ENCODE results near the gene FERMT3. TPM values are rescaled to one million over a fixed set of nuclear protein-coding genes. Genes with fewer than 3 reads are reported as not detected.
A peak's percentile ranks its signal among the peaks of the same experiment; 100 is the strongest.

FERMT3 gene
- total RNA-seq, 1 donor from 2014 or later: 5.9 TPM

- peaks cover 23% of the 10 kb centered on the region for H3K4me1 Mint-ChIP-seq (ENCODE audit: low read depth)
- no peak for DNase-seq (ENCODE audit: low spot score, unreplicated experiment)
- H3K27ac Mint-ChIP-seq: peak overlapping the region; percentile 56
- peaks cover 8% of the 10 kb centered on the region for H3K36me3 Mint-ChIP-seq (ENCODE audit: insufficient read depth)
- H3K27me3 Mint-ChIP-seq: no peaks in the 10 kb centered on the region
- peak overlapping the region; percentile 54 for H3K4me3 Mint-ChIP-seq (ENCODE audit: low read depth)
- no peak for TF ChIP-seq CTCF (IDR thresholded peaks at IDR 0.05; ENCODE audit: unreplicated experiment)
- no peaks in the 10 kb centered on the region for H3K9me3 Mint-ChIP-seq (ENCODE audit: low read depth)
Measured at GRCh38 chr11:64238999-64239398, 32.5 kb downstream of the FERMT3 start.

GRCh38 chr11:64239662-64240434 is 33.3 kb downstream of the FERMT3 start:
- peaks cover 8% of the 10 kb centered on the region for H3K36me3 Mint-ChIP-seq (ENCODE audit: insufficient read depth)
- no peak for DNase-seq (ENCODE audit: low spot score, unreplicated experiment)
- H3K4me3 Mint-ChIP-seq (ENCODE audit: low read depth): peak overlapping the region; percentile 85
- H3K27me3 Mint-ChIP-seq: no peaks in the 10 kb centered on the region
- no peak for TF ChIP-seq CTCF (IDR thresholded peaks at IDR 0.05; ENCODE audit: unreplicated experiment)
- H3K4me1 Mint-ChIP-seq (ENCODE audit: low read depth): peaks cover 23% of the 10 kb centered on the region
- peak overlapping the region; percentile 98 for H3K27ac Mint-ChIP-seq
- H3K9me3 Mint-ChIP-seq (ENCODE audit: low read depth): no peaks in the 10 kb centered on the region

GRCh38 chr11:64240435-64241240 is 34.1 kb downstream of the FERMT3 start, which contains the start of gene FKBP2:
TSS of gene FKBP2 (plus strand) at chr11:64241095. CDS start at chr11:64242388, 1,293 bp downstream.
- Mint-ChIP-seq H3K36me3 (ENCODE audit: insufficient read depth) (peaks cover 8% of the 10 kb centered on the region), H3K27ac (peak within 1 kb of the TSS; percentile 98), H3K4me3 (ENCODE audit: low read depth) (peak within 1 kb of the TSS; percentile 85), H3K4me1 (ENCODE audit: low read depth) (peaks cover 16% of the 10 kb centered on the region), H3K27me3 (no peaks in the 10 kb centered on the region), H3K9me3 (ENCODE audit: low read depth) (no peaks in the 10 kb centered on the region)
- no peak for TF ChIP-seq CTCF (IDR thresholded peaks at IDR 0.05; ENCODE audit: unreplicated experiment)
- DNase-seq (ENCODE audit: low spot score, unreplicated experiment): peak; percentile 94

GRCh38 chr11:64241241-64241490 is 34.6 kb downstream of the FERMT3 start:
- TF ChIP-seq CTCF (IDR thresholded peaks at IDR 0.05; ENCODE audit: unreplicated experiment): no peak
- Mint-ChIP-seq H3K27ac (peak overlapping the region; percentile 98), H3K36me3 (ENCODE audit: insufficient read depth) (peaks cover 8% of the 10 kb centered on the region), H3K4me1 (ENCODE audit: low read depth) (peaks cover 16% of the 10 kb centered on the region), H3K4me3 (ENCODE audit: low read depth) (peak overlapping the region; percentile 85), H3K27me3 (no peaks in the 10 kb centered on the region), H3K9me3 (ENCODE audit: low read depth) (no peaks in the 10 kb centered on the region)
- DNase-seq (ENCODE audit: low spot score, unreplicated experiment): peak; percentile 99

GRCh38 chr11:64241491-64242374 is 35.2 kb downstream of the FERMT3 start:
- Mint-ChIP-seq H3K36me3 (ENCODE audit: insufficient read depth) (peaks cover 8% of the 10 kb centered on the region), H3K9me3 (ENCODE audit: low read depth) (no peaks in the 10 kb centered on the region), H3K27ac (peak overlapping the region; percentile 98), H3K4me1 (ENCODE audit: low read depth) (peaks cover 16% of the 10 kb centered on the region), H3K27me3 (no peaks in the 10 kb centered on the region), H3K4me3 (ENCODE audit: low read depth) (peak overlapping the region; percentile 85)
- TF ChIP-seq CTCF (IDR thresholded peaks at IDR 0.05; ENCODE audit: unreplicated experiment): peak; percentile 14
- no peak for DNase-seq (ENCODE audit: low spot score, unreplicated experiment)

All from progenitor cell of endocrine pancreas (in vitro differentiated cells).